Ammon's horn (tissue), 1 donor: Measurements from ENCODE around the gene AJUBA.
A peak's percentile ranks its signal among the peaks of the same experiment; 100 is the strongest.
"Not testable (repeated sequence)": the region's sequence is repeated elsewhere in the genome, so short reads cannot be mapped to it uniquely, and the experiment has no call there.

Experiments used
- DNase-seq: peaks from one replicate; pipeline ENCODE4 v3.0.0-alpha.2; 2016; ENCODE audit warnings: low spot score

AJUBA gene

DNA sequence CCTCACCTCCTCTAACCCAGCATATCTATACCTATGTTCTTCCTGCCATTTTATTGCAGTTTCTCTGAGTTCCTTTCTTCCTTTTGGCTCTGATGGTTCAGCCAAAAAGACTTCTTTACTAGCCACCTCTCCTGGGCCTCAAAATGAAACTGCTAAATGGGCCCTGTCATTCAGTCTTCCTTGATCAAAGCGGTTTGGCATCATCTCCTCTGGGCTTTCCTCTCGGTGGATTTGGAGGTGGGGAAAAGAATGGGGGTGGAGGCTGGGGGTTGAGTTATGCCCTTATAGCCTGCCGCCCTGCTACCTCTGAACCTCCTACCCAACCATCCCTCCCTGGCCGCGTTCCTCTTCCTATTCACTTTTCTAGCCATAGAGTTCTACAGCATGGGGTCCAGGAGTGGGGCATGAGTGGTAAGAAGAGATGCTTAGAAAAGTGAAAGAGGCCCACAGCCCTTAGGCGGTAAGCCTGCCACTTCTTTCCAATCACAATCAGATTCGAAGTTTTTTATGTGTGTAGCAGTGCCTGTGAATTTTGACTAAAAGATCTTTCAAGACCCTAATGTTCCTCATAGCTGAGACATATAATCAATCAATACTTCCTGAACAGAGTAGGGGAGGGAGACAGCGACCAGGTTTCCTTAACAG is 2.5 kb downstream of the AJUBA start:
- DNase-seq = no peak

DNA sequence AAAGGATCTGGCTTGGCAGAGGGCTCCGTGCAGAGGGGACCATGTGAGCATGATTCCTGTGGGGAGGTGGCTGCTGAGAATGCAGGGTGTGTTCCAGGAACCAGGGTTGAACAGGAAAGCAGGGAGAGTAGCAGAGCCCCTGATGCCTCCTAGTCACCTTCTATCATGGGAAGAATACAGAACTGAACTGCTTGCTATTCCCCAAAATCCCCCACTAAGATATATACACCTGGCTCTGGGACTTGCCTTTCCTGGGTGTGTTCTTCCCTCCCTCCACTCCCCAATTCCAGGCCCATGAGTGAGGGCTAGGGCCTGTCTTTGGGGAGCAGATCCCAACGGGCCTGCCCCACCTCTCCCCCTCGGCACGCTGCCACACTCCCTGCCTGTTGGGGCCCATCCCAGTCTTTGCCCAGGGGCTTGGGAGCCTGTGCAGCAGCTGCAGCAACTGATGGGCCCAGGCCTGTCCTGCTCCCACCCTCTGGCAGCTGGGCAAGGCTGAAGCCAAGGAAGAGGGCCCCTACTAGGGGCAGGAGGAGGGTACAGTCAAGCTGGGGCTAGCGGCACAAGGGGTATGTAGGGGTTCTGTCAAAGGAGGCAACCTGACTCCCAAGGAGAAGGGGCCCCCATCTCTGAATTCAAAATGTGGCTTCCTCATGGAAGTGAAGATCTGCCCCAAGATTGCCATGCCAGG is 3.2 kb downstream of the AJUBA start:
- no peak for DNase-seq

DNA sequence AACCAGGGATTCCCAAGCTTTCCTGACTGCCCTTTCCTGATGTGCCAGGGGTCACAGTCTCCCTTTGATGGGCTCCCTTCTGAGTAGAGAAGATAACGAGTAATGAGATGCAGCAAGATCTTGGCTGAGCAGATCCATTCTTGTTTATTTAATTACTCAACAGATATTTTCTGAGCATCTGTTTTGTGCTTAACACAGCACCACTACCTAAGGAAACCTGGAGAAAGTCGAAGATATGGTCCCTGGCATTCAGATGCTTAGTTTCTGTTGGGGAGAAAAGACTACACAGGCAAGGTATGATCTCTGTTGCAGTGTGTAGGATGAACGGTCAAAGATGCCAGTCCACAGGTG is 3.9 kb downstream of the AJUBA start:
- DNase-seq = no peak

DNA sequence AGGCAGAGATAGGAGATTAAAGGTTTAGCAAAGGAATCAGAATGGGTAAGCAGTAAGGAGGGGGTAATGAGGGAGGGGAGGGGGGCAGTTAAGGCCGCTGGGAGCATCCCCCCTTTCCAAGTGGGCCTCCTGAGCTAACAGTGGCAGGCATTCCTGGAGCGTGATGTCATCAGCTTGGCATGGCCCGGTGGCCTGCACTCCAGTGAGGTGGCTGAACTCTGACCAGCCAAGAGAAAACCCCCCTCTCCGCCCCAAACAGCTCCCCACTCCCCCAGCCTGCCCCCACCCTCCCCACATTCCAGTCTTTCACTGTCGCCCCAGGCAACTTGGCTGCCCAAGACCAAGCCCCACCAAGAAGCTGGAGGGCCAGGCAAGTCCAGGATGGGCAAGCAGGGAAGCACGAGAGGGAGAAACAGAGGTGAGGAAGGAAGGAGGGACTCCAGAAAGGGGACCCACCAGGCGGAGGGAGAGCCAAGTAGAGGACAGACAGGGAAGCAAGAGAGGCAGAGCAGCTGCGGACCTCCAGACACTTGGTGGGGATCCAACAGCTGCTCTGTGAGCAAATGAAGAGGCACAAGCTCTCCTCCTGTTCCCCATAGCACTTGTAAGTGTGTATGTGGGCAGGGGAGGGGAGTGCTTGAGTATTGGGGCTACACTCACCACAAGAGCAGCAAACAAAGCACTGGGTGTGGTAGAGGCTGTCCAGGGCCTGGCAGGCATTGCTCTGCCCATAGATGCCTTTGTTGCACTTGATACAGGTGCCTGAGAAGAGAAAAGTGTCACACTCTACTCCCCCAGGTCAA is 4.5 kb downstream of the AJUBA start:
- DNase-seq = no peak

DNA sequence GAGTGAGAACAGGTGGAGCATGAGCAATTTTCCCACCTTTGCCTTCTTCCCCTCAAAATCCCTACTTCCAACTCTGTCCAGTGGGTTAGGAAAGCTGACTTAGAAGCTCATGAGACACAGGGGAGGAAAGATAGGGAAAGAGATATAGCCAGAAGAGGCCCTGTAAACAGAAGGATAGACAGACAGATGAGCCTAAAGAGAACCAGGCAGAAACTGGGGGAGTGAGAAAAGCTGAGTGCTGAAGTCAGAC is 5.0 kb downstream of the AJUBA start:
- DNase-seq = no peak

- DNase-seq = no peak
These were observed 5.5 kb downstream of the AJUBA start for GRCh38 chr14:22976620-22977433.

DNA sequence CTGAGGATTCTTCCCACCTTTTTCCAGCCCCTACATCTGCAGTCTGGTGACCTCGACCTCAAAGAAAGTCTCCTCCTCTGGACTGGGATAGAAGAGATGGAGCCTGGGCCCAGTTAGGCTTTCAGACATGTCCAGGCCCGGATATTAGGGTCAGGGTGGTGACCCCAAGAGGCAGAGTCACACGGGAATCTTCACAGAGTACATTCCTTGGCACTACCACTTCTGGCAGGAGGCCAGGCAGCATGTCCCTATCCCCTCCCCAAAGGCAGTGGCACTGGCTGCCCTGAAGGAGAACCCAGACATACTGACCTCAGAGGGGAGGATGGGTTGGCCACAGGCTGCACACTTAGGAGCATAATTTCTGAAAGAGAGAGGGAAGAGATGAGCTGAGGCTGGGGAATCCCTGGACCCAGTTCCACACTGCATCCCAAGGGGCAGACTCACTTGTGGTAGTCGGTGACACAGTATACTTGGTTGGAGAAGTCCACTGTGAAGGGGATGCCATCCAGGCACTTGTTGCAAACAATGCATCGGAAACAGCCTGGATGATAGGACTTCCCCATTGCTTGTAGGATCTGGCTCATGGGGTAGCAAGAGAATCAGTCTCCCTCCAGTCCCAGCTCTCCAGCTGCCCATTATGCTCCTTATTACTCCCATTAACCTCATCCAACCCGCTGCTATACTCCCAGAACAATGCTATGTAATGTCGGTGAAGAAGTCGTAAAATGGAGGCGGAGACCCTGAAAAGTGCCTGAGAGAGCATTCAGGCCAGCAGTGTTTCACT is 7.6 kb downstream of the AJUBA start:
- DNase-seq = no peak

- peak; percentile 63 for DNase-seq
These were observed 8.9 kb downstream of the AJUBA start for GRCh38 chr14:22973217-22974032.

DNA sequence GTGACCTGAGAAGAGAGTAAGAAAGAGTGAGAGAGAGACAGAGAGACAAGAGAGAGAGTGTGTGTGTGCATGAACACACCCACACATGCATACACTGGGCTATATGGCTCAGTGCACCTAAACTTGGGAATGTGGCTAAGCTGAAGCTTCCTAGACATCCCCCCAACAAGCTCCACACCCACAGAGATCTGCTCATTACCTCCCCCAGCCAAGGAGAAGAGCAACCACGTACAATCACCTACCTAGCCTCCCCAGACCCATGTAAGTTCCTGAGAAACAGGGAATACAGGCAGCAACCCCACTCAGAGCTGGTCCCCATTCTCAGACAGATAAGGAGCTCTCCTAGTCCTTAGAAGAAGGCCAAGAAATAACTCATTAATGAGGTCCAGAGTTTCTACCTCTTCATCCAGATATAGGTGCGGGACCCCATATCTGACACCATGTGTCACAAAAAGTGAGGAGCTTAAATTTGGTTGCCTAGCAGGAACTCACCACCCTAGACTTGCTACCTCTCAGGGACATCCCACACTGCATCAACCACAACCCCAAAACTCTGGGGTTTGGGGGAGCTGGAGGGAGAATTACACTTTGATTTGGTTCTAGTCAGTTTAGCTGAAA is 9.9 kb downstream of the AJUBA start:
- no peak for DNase-seq

DNA sequence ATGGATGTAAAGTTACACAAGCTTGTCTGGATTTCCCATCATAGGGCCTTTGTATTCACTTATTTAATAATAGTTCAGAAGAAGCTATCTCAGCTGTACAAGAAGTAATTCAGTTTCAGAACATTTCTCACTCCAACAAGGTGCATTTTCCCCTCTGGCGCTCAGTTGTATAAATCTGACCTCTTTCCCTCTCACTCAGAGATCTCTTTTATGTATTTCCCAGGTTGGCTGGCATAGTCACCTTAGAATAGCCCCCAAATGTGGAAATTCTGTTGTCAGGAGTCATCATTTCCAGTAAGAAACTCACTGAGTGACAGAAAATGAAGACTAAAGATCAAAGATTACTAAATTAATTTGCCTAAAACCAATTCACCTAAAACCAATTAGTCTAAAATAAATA is 11.2 kb downstream of the AJUBA start:
- no peak for DNase-seq

DNA sequence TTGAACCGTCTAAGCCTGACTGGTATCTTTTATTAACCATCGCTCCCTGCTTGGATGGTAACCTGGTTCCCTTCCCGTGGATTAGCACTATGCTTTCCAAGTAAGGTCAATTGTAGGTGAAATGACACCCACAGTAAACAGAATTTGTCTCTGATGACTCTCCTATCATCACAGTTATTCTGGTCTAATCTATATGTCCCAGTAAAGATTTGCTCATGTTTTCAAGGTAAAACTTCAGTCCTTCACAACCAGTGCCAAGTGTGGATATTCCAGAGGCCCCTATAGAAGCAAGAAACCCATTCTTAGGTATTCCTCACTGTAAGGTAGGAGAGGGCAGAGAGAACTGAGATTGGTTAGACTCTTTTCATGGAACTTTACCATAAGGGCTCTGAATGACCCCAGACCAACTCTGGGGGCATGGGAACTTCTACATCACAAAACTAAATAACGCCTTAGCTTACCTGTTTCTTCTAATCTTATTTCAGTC is 15.5 kb downstream of the AJUBA start:
- no peak for DNase-seq

DNA sequence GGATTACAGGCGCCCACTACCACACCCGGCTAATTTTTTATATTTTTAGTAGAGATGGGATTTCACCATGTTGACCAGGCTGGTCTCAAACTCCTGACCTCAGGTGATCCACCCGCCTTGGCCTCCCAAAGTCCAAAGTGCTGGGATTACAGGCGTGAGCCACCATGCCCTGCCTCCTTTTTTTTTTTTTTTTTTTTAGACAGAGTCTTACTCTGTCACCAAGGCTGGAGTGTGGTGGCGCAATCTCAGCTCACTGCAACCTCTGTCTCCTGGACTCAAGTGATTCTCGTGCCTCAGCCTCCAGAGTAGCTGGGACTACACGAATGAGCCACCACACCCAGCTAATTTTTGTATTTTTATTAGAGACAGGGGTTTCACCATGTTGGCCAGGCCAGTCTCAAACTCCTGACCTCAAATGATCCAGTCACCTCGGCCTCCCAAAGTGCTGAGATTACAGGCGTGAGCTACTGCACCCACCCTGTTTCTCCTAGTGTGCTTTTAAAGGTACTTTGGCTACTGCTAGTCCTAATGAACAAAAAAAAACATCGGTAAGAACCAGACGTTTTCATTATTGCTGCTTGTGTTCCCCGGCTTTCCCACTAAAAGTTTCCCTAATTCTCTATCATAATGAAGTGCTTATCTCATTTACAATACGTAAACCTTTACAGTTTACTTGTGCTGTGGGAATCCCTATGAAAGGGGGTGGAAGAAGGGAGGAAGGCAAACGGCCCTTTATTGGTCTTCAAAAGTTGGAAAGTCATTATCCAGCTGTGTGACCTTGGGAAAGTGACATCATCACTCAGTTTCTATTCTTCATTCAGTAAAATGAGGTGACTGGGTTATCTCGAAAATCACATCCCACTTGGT is 16.2 kb downstream of the AJUBA start:
- not testable (repeated sequence) for DNase-seq

DNA sequence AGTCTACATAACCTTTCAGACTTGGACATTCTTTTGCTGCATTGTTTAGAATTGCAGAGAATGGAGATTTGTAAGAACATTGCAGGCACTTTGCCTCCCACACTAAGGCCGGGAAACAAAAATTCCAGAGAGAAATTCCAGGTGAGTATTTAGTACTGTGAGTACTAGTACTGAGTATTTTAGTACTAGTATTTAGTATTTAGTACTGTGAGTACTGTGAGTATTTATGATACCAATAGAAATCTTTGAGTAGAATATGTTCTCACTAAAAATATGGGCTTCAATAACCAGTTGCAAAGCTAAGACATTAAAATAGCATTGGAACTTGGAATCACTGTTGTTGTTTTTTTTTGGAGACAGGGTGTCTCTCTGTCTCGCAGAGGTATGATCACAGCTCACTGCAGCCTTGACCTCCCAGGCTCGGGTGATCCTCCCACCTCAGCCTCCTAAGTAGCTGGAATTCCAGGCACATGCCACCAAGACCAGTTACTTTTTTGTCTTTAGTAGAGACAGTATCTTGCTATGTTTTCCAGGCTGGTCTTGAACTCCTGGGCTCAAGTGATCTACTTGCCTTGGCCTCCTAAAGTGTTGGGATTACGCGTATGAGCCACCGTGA is 20.2 kb downstream of the AJUBA start:
- no peak for DNase-seq

DNA sequence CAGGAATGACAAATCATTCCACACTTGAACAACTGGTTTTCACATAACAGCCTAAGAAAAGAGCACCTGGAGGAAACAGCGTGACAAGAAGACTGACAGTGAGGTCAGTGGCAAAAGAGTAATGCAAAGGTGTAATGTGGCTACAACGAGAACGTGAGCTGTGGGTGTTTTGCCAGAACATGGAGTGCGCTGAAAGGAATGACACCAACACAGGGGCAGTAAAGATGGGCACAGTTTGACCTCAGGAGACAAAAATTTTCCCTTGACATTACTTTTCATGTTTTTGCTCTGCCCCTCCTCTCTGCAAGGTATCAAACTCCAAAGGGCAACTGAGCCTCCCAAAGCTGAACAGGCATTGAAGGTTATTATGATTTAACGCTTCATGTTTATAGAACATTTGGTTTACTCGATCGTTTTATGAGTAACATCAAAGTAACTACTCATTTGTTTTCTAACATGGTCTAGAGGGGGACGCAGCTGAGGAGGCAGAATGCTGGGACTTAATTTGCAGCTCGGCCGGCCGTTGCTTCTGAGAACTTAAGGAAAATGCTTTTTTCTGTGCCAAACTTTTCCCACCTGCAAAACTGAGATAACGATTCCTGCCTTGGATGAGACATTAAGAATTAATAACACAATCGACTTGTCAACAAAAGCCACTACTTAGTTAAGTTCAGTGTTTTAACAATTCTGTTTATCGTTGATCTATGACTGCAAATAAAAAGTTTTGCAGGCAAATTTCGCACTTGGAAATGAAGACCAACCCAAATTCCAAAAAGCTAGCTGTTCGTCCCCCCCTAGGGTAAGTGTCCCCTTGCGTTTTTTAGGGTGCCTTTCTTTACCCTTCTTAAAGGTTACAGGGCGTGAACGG is 26.4 kb downstream of the AJUBA start:
- DNase-seq = no peak

DNA sequence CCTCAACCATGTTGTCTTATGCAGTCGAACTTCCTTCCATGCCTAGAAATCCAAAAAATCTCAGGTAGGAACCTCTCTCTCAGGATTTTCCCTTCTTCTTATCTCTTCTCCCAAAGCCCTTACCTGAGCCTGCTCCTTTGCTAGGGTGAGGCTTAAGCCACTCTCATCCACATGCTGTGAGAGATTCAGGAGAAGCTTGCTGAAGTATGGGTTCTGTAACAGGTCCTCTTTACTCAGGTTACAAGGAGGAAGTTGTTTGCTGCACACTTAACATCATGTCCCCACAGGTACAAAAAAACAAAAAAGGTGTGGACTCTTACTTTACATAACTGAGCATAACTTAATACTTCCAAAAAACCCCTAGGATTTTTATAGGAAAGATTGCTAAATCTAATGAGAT is 29.9 kb downstream of the AJUBA start:
- DNase-seq = no peak

DNA sequence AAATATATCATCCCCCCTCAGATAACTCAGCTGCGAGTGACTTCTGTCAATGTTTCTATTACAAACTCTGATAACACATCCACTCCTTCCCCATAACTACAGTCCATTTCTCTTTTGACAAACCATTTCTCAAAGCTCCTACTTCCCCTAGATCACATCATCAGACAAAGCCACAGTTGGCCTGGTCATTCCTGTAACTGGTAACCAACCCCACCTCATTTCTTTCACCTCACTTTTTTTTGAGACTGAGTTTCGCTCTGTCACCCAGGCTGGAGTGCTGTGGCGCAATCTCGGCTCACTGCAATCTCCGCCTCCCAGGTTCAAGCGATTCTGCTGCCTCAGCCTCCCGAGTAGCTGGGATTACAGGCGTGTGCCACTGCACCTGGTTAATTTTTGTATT is 30.6 kb downstream of the AJUBA start:
- not testable (repeated sequence) for DNase-seq

DNA sequence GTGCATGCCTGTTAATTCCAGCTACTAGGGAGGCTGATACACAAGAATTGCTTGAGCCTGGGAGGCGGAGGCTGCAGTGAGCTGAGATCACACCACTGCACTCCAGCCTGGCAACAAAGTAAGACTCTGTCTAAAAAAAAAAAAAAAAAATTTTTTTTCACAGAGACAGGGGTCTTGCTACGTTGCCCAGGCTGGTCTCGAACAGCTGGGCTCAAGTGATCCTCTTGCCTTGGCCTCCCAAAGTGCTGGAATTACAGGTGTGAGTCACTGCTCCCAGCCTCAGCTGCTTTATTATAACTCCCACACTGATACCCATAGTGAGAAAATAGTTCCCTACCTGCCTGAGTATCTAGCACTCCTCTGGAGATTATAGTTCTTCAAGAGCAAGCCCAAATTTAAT is 36.7 kb downstream of the AJUBA start:
- DNase-seq = no peak

GRCh38 chr14:22939684-22940083 is 42.7 kb downstream of the AJUBA start:
- no peak for DNase-seq
